GM18868 (cell line): ENCODE data around the gene BUB1B.
"Not testable (repeated sequence)": the region's sequence is repeated elsewhere in the genome, so short reads cannot be mapped to it uniquely, and the experiment has no call there.

Experiments used
- ATAC-seq: cut with Tn5 transposase; IDR thresholded peaks from one replicate; pipeline ENCODE4 v1.9.1; 2021; ENCODE audit warnings: mild to moderate bottlenecking, moderate library complexity; ENCODE audit not compliant: unreplicated experiment

BUB1B gene

DNA sequence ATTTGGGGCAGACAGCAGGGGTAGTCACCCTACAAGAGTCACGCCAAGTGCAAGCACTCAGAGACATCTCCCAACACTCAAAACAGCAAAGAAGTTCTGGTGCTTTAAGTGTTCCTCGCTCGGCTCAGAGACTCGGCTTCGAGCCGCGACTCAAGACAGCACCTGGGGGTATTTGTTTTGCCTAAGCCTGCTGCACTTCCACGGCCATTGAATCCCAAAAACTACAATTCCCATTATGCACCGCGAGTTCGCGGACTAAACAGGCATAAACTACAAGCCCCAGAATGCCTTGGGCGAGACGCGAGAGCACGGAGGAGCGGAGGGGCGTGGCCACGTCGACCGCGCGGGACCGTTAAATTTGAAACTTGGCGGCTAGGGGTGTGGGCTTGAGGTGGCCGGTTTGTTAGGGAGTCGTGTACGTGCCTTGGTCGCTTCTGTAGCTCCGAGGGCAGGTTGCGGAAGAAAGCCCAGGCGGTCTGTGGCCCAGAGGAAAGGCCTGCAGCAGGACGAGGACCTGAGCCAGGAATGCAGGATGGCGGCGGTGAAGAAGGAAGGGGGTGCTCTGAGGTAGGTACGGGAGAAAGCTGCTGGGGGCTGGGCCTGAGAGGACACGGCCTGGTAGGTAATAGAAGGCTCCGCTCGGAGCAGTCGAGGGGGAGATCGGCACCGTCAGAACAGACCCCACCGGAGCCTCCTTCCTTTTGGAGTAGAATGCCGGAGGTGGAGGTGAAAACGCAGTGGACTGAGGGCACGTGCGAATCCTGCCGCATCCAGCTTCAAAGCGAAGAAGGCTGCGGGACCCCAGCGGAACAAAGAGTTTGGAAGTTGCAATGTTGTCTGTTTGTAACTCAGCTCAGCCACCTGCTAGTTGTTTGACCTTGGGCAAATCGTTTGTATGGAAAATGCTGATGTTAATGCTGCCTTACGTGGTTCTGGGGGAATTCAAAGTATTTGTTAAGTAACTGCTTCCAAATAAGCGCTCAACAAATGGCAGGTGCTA lies at the start of gene BUB1B:
BUB1B (plus strand) TSS at position 381 of the 1,000 bp plus-strand sequence; CDS start at position 533, 152 bp downstream.
- peak; percentile 82 for ATAC-seq

DNA sequence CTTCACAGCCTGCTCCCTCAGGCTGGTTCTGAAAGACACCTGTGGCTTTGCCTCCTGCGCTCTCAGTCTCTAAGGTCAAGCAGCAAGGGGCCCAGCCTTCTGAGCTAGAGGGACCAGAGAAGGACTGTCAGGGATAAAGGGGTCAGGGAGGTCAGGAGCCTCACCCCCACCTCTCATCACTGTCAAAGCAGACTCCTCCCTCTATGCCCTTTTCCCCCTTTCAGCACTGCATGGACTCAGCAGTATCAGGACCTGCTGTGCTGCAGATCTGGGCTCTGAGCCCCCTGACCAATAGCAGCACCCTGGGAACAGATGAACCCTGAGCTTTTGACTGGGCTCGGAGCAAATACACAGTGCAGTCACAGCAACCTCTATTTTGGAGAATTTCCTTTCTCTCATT lies 49.0 kb upstream of the BUB1B start:
- no peak for ATAC-seq

- ATAC-seq: no peak
Measured at GRCh38 chr15:40112789-40113188, 48.1 kb upstream of the BUB1B start.

DNA sequence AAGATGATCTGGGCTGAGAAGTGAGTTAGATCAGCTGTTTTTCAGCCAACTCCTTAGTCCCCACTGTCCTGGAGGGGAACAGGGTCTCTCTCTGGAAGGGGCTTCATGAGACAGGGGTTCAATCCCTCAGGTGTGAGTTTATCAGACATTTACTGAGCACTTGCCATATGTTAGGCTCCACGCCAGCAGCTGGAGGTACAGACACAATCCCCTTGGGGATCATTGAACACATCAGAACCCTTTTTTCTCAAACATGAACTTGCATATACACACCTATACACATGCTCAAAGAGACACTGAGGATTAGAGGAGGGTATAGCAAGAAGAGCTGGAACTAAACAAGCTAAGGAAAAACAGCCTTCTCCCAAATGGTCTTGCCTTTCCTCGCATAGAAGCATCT lies 46.7 kb upstream of the BUB1B start:
- ATAC-seq: no peak

- ATAC-seq: not testable (repeated sequence)
Measured at GRCh38 chr15:40115106-40115505, 45.8 kb upstream of the BUB1B start.

GRCh38 chr15:40115670-40116093 lies 45.2 kb upstream of the BUB1B start:
- peak; percentile 96 for ATAC-seq

GRCh38 chr15:40118473-40118872 lies 42.4 kb upstream of the BUB1B start:
- no peak for ATAC-seq

DNA sequence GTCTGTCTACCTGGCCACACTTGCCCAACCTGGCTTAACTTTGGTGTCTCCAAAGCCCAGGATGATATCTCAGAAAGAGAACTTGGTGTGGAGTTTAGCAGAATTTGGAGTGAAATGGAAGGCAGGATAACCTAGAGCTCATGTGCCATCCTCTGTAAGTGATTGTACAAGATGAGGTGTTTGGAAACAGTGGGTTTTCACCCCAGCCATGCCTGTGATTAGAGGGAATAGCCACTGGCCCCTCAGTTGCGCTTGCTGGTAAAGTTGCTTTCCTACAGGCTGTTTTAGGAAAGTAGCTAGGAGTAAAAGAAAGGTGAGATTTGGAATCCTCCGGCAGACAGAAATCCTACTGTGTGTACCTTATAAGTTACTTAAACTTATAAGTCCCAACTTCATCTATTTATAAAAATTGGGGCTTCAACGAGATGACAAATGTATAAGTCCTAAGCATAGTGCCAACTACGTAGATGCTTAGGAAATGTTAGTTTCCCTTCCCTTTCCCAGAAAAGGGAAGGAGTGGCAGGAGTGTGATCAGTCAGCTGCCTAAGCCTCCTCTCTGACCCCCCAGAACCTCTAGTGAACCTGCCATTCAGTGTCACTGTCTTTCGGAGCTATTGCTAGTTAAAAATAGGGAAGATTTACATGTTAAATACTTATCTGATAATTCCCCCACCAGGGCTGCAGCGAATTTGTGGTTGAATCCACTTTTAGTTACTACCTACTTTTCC lies 38.8 kb upstream of the BUB1B start:
- no peak for ATAC-seq

DNA sequence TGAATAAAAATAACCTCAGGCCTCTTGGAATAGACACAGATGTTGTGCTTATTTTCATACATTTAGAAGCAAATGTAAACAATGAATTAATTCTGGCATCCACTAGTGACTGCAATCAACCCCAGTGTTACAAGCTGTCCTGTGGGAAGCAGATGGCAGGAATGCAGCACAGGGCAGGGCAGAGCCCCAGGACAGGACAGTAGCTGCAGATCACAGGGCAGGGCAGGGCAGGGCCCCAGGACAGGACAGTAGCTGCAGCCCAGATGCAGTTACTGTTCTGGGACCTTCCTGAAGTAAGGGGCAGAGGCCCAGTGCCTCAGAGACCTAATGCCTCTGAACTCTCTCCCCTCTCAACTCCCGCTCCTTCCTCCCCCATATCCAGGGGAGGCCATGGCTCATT lies 37.9 kb upstream of the BUB1B start:
- ATAC-seq: not testable (repeated sequence)

- not testable (repeated sequence) for ATAC-seq
Measured at GRCh38 chr15:40123863-40124262, 37.0 kb upstream of the BUB1B start.

DNA sequence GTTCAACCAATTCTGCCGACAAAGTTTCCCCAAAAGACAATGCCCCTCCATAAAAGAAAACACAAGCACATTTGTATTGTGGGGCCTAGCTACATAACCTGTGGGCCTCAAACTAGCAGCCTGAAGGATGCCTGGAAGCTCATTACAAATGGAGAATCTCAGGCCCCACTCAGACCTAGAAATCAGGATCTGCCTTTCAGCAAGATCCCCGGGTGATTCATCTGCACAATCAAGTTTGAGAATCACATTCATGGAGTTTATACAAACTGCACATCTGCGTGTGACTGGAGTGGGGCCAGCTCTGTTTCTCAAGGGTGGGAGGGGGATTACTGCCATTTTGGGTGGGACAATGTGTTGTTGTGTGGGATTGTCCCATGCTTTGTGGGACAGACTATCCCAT lies 36.5 kb upstream of the BUB1B start:
- not testable (repeated sequence) for ATAC-seq

DNA sequence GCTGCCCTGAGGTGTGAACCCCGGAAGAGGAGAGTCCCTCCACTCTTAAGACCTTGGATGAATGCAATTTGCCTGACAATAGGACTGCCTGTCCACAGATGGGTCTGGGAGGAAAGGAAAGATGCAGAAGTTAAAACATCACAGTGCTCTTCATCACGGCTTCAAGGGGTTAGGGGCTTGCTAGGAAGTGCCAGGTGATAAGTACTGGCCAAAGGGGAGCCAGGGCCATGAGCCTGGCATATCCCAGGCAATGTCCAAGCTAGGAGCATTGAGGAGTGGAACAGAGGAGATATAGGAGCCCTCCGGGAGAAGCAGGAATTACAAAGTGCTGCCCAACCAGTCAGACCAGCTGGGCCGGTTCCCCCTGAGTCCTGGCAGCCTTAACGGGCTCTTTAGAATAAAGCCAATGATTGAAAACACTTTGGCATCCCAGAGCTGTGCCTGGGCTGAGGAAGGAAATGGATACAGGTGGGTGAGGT lies 36.0 kb upstream of the BUB1B start:
- not testable (repeated sequence) for ATAC-seq

DNA sequence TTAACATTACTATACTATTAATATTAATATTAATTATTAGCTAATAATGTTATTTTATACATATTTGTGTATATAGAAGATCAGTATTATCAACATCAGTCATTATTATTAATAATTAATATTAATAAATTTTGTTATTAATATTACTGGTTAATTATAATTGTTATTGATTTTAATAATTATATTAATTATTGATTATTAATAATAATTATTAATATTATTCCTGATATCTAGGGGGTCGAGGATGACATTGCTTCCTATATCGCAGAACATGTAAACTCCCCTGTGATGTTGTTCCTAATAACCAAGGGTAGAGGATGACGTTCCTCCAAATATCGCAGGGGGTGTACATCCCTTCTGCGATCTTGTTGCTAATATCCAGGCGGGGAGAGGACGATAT lies 34.9 kb upstream of the BUB1B start:
- no peak for ATAC-seq

- ATAC-seq: no peak
Measured at GRCh38 chr15:40128766-40129660, 31.9 kb upstream of the BUB1B start.

- ATAC-seq: no peak
Measured at GRCh38 chr15:40130118-40130517, 30.8 kb upstream of the BUB1B start.

GRCh38 chr15:40130799-40131502 lies 29.9 kb upstream of the BUB1B start:
- ATAC-seq: no peak

- ATAC-seq: no peak
Measured at GRCh38 chr15:40133544-40133943, 27.3 kb upstream of the BUB1B start.

DNA sequence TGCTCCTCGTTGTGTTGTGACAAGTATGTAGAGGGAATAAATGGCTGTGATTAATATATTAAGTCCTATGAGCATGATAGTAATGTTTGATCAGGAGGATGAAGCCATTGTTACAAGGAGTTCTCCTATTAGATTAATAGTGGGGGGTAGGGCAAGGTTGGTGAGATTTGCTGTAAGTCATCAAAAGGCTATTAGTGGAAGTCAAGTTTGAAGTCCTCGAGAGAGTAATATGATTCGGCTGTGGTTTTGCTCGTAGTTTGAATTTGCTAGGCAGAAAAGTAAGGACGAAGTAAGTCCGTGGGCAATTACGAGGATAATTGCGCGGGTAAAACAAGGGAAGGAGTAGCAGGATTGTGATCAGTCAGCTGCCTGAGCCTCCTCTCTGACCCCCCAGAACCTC lies 26.0 kb upstream of the BUB1B start:
- ATAC-seq: no peak

- not testable (repeated sequence) for ATAC-seq
Measured at GRCh38 chr15:40135846-40136450, 24.9 kb upstream of the BUB1B start.
